Measurements from ENCODE around the gene ATP5MC3.

ATP5MC3 gene

GRCh38 chr2:175167792-175168563, 13.5 kb downstream of the ATP5MC3 start, which contains the start of gene ATF2:
Gene ATF2, minus strand, starts transcription at chr2:175168203. Its CDS starts 31,760 bp downstream, at chr2:175136443.
- DNase-seq: peak; percentile 88

- no peak for DNase-seq
Measured at GRCh38 chr2:175167076-175167791, 14.3 kb downstream of the ATP5MC3 start.

DNA sequence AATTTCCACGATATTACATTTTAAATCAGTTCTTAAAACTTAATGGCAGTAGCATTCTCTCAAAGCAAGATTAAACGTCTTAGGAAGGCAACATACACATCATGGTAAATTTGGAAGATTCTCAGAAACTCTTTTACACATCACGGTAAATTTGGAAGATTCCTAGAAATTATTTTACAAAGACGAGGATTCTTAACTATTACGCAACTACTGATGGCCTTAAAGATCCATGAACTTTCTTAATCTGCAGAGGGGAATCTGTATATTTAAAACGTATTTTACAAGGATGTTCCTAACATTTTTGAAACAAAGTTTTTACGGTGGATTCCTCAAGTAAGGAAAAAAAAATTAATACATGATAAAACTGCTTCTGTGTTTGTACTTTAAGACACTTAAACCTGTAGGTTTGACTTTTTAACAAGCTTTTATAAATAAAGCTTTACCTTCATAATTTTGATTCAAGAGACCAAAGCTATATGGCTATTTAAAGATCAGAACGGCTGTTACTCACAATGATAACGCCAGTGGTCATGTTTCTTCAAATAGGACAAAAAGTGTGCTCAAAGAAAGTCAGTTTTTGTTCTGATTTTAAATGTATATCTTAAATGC, 15.2 kb downstream of the ATP5MC3 start:
- DNase-seq: no peak

GRCh38 chr2:175164235-175164634, 17.3 kb downstream of the ATP5MC3 start:
- DNase-seq: no peak

DNA sequence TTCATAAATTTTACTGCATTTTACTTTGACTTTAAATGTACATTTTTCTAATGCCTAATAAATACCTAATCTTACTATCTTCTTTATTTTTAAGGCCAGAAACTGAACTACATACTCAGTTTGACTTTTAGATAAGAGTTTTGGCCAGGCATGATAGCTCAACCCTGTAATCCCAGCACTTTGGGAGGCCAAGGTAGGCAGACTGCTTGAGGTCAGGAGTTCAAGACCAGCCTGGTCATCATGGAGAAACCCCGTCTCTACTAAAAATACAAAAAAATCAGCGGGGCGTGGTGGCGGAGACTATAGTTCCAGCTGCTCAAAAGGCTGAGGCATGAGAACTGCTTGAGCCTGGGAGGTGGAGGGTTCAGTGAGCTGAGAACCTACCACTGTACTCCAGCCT, 22.6 kb downstream of the ATP5MC3 start:
- no peak for DNase-seq

GRCh38 chr2:175156534-175156933, 25.0 kb downstream of the ATP5MC3 start:
- no peak for DNase-seq

- no peak for DNase-seq
Measured at GRCh38 chr2:175154661-175155082, 26.8 kb downstream of the ATP5MC3 start.

- no peak for DNase-seq
Measured at GRCh38 chr2:175152242-175152641, 29.3 kb downstream of the ATP5MC3 start.

GRCh38 chr2:175151791-175152190, 29.7 kb downstream of the ATP5MC3 start:
- DNase-seq: no peak

GRCh38 chr2:175147186-175147585, 34.3 kb downstream of the ATP5MC3 start:
- no peak for DNase-seq

GRCh38 chr2:175143678-175144077, 37.8 kb downstream of the ATP5MC3 start:
- DNase-seq: no peak

DNA sequence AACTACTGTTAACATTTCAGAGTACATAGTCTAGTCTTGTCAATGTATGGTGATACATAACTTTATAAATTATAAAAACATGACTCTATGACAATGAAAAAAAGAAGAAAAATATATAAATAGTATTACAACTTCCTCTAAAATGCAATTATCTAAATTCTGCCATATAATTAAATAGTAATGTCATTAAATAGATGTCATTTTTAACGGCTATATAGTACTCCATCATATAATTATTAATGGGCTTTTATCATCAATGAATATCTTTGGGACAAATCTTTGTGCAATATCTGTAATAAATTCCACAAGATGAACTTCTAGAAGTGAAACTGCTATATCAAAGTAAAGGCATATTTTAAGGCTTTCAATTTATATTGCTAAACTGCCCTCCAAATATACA, 38.3 kb downstream of the ATP5MC3 start:
- no peak for DNase-seq

DNA sequence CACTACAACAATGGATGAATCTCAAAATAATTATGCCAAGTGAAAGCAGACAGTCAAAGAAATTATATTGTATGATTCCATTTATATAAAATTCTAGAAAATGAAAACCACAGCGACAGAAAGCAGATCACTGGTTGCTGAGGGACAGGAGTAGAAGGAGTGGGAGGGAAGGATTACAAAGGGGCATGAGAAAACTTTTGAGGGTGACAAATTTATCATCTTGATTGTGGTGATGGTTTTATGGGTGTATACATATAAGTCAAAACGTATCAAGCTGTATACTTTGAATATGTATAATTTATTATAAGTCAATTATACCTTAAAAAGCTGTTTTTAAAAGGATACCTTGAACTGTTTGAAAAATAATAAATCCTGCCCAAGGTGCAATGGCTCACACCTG, 41.2 kb downstream of the ATP5MC3 start:
- no peak for DNase-seq

DNA sequence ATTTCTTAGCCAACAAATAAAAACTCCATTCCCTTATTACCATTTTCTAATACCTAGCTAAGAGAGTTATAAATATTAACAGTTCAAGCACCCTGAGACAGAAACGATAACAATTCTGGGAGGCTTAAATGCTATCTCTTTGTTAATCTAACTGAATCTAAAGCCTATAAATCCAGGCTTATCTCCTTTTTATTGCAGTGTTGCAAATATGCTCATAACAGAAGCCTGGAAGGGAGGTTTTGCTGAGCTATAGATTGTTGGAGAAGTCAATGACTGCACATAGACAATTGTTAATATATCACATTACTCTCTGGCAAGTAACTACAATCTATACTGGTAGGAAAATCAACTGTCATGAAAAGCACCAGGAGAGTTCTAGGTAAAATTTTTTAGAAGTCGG, 43.7 kb downstream of the ATP5MC3 start:
- no peak for DNase-seq

DNA sequence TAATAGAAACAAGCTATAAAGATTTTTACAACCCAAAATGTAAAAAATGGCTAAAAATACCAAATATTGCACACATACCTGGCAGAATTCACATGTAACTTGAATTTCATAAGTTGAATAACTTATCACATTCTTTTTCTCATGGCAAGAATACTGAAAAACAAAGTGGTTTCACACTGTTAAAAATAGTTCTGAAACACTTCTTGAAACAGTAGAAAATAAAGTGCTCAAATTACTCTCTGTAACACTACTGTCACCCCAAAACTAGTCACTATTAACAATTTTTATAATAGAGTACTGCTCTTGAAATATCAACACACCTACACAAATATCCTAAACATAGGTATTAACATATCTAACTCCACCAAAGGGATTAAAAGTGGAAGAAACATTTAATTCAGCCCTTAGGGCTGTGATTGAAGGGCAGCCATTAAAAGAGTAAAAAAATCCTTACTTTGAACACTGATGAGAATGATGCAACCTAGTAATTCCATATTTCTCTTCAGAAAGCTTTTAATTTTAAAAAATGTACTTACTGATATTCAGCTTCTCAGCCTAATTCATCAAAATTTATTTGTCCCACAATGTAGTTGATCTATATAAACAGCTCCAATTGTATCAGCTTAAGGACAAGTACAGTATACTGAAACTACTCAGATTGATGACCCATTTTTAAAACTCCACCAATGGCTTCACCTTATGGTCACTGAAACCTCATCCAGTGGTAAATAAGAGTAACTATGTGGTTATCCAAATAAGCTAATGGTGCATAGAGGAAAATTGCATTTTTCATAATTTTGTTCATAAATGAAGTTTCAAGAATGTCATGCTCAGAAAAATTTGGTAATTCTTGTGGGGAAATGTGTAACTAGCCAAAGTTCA, 44.9 kb downstream of the ATP5MC3 start:
- no peak for DNase-seq

GRCh38 chr2:175135862-175136261, 45.6 kb downstream of the ATP5MC3 start:
- no peak for DNase-seq

DNA sequence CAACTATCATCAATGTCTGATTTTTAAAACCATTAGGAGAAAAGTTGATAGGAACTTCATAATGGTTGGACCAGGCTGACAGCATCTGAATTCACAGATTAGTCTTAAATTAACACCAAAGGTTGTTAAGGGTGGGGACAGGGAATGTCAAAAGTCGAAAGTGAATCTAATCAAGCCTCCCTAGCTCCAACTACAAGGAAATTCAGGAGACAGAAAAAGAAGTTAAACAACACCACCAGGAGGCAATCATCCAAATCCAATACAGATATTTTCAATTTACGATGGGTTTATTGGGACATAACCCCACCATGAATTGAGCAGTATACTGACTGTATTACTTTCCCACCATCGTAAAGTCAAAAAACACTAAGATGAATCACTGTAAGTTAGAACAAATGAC, 46.3 kb downstream of the ATP5MC3 start:
- DNase-seq: no peak

GRCh38 chr2:175131252-175131651, 50.3 kb downstream of the ATP5MC3 start:
- DNase-seq: no peak

- DNase-seq: no peak
Measured at GRCh38 chr2:175126661-175127060, 54.8 kb downstream of the ATP5MC3 start.
